Hematopoietic multipotent progenitor cell treated with erythropoietin and hydrocortisone succinate and interleukin-3 and kit ligand, for 6 days (in vitro differentiated cells): Measurements from ENCODE around the gene CTBP2.
A peak's percentile ranks its signal among the peaks of the same experiment; 100 is the strongest.

Source experiments
- DNase-seq: peaks from one replicate; pipeline ENCODE4 v3.0.0-alpha.2; 2015

Gene CTBP2

DNA sequence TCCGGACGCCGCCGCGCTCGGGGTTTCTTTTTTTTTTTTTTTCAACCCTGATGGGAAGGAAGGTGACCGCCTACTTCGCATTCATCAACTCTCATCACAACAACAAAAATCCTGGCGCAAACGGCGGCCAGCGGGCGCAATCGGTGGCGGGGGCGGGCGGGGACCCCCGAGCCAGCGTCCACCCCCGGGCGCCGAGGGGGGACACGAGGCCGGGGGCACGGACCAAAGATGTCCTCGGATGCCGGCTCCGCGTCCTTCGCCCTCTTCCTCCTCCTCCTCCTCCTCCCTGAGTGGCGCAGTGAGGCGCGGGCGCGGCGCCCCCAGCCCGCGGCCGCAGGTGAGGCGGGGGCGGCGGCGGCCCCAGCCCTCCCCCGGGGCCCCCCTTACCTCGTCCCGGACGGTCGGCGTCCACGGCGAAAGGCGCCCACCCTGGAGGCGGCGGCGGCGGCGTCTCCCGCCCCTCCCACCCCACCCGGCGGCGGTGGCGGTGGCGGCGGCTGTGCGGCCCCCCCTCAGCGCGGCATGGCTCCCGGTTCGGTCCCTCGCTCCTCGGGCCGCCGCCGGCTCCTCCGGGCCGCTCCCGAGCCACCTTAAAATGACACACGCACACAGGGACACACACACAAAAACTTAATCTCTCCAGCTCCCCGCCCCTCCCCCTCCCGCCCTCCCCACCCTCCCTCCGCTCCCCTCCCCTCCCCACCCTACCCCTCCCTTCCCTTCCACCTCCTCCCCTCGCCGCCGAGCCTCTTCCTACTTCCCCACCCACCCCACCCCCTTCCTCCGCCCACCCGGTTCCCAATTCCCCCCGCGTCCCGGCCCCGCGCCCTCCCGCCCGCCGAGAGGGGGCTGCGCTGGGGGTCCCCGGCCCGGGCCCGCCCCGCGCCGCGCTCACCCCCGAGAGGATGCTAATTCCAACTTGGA, at the start of gene CTBP2:
Gene CTBP2, minus strand, starts transcription at position 632 of the 924 bp plus-strand sequence.
- peak; percentile 87 for DNase-seq

DNA sequence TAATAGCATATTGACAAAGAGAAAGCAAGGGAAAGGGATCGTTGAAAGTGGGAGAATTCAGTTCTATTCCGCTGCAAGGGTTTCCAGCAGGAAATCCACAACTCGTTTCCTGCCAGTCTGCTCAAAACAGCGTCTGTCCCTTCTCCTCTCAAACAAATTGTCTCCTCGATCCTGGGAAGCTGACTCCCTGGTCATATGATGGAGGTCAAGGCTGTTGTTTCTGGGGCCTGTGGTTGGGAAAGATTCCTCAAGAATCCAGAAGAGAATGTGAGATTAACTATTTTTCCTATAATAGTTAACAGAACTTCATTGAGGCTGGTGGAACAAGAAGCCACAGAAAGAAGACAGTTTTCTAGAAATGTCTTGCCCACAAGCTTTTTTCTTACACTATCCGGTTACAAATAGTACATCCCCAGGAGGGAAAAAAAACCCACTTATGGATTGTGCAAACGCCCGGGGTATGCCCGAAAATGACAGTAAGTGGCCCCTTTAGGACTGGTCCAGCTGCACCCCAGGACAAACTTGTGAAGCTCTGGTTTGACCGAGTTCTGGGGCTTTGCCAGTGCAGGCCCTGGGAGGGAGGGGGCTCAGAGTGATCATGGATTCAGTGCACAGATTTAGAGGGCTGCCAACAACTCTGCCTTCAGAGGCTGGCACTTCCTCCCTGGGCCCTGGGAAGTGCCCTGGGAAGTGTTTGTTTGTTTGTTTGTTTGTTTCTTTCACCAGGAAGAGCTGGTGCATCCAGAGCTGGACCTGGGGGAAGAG, 49.4 kb upstream of the CTBP2 start:
- DNase-seq: no peak

DNA sequence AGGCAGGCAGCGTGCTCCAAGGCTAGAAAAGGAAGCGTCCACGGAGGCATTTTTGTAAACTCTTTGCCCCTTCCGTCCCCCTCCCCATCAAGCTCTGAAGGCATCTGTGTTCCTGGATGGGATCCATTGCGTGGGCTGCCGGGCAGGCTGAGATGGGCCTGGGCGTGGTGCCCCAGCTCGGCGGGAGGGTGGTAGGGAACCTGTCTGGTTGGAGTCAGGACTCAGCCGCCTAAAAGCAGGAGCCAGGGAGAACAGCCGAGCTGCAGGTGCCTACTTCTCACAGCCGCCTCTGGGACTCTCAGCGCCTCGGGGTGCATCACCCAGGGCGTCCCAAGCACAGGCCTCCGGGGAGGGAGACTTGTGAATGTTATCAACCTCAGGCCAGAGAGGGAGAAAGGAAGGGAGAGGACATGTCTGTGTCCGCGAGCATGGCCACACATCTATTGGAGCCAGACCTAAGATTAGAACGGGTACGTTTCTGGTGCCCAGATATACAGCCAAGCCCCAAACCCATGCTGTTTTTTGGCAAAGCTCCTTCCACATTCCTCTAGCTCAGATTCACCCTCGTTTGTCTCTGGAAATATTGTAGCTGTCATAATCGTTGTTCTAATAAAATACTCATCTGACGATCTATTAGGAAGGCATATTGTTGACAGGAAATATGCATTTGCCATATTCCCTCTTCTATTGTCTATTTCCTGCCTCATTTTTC, 48.6 kb upstream of the CTBP2 start:
- DNase-seq: no peak

DNA sequence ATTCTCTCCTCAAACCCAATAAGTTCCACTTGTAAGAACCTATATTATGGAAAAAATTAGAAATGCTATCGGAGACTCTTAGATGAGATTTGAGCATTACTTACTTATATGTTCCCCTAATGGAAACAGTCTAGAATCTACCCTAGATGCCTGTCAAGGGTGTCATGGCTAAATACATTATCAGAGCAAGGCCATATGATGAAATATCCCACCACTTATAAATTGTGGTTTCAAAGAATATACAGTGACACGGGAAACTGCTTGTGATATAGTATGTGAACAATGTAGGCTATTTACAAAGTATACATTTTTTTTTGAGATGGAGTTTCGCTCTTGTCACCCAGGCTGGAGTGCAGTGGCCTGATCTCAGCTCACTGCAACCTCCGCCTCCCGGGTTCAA, 46.3 kb upstream of the CTBP2 start:
- DNase-seq: no peak

DNA sequence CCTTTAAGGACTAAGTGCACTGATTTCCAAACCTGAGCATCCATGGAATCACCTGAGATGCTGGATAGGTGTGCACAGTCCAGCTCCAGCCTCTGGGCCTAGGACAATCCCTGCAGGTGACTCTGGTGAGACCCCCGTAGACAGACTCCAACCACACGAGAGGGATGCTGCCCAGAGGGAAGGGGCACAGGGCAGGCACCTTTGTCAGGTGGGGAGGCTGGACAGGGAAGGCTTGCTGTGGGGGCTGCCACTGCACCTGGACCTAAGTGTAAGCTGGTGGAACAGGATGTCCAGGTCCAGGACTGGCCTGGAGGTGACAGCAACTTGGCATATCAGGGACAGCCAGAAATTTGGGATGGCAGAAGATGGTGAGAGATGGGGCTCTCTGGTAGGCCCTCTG, 45.1 kb upstream of the CTBP2 start:
- no peak for DNase-seq

DNA sequence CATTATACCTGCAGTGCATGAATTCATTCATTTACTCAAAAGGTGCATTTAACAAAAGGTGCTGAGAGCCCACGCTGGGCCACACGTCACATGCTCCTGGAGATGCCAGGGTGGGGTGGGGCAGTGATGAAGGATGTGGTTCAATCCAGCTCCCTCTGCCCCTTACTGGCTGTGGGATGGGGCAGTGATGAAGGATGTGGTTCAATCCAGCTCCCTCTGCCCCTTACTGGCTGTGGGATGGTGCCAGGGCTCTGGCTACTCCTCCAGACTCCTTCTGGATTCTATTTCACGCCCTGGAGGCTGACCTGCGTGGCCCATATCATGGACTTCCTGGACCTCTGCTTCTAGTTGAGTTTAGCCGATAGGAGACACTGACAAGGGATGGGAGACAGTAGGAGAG, 44.0 kb upstream of the CTBP2 start:
- DNase-seq: no peak

DNA sequence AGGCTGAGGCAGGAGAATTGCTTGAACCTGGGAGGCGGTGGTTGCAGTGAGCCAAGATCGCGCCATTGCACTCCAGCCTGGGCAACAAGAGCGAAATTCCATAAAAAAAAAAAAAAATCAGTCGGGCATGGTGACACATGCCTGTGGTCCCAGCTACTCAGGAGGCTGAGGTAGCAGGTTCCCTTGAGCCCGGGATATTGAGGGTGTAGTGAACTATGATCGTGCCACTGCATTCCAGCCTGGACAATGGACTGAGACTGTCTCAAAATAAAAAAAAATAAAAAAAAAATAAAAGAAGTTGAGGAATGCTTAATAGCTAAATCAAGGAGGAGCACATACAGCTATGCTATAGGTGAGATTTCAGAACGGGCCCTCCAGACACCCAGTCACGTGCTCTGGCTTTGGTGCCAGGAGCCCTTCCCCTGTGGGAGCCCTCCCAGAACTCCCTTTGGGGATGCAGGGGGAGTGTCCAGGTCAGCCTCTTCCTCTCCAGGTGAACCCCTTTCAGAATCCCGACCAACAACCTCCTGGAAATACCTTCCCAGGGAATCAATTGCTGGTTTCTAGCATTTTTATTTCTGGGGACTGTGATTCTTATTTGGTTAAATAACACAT, 42.9 kb upstream of the CTBP2 start:
- DNase-seq: no peak

DNA sequence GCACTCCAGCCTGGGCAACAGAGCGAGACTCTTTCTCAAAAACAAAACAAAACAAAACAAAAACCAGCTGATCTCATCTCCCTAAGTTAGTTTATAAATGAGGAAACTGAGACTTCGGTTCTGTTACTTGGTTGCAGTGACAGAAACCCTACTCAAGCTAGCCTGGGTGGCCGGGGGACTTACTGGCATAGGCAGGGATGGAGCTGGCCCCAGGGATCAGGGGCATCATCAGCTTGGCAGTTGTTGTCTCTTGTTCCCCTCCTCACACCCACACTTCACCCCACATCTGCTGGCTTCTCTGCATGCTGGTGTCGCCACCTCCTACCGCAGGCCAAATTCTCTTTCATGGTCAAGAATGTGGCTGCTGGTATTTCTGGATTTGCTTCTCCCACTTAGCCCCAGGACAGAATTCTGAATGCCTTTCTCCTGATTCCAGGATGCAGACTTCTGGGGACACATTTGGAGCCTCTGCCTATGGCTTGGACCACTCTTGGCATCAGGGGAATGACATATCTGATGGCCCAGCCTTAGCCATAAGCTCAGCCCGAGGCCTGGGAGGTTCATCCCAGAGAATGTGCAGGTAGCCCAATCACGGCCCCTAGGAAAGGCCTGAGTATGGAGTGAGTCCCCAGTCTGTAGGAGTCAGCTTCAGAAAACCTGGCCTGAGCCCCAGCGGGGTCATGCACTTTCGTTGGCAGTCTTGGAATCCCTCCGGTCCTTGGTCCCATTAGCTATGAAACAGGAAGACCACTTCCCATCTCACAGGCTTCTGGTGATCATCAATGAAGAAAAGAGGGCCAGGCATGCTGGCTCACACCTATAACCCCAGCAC, 41.6 kb upstream of the CTBP2 start:
- no peak for DNase-seq

DNA sequence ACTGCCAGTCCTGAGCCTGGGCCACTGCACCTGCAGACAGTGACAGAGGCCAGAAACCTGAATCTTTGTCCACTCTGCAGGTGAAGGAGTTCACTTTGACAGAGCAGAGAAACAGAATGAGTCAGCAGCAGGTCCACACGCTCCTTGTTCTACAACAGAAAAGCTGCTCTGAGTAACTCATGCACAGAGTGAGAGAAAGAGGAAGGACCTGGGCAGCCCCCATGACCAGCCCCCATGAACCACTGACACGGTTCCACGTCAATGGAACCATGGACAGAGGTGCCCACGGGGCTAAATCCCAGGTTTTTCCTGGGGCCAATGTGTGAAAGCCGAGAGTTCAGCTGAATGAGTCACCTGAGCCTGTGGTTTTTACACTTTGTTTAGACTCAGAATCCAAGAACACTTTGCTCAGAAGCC, 40.8 kb upstream of the CTBP2 start:
- peak; percentile 5 for DNase-seq

DNA sequence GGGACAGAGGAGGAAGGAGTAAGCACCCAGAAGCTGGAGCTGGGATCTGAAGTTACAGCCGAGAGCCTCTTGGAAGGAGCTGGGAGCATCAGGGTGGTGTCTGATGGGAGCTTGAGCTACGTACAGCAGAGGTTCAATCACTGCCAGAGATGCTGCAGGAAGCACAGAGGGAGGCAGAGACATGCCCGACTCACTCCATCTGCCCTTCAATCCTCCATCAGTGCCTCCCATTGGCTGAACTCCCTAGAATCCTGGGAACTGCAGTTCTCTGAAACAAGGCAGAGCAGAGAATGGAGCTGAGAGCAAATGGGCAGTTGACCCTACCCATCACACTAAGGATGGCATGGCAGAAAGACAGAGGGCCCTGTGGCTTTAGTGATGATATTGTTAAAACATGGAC, 40.0 kb upstream of the CTBP2 start:
- DNase-seq: no peak

DNA sequence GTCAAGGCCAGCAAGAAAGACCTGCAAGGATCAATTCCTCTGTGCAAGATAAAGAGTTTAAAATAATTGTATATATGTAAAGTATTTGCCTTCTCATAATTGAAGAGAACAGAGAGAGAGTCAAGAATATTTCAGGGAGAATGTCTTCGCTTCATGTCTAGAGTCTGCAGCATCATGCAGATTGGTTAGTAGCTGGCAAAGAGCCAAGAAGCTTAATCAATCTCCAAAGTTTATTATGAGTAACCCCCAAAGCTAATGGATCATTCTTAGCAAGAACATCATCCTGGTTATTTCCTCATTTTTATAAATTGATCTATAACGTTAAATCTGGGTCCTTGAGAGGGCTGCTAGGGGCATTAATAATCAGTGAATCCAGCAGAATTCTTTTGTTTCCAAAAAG, 38.9 kb upstream of the CTBP2 start:
- DNase-seq: peak; percentile 12

DNA sequence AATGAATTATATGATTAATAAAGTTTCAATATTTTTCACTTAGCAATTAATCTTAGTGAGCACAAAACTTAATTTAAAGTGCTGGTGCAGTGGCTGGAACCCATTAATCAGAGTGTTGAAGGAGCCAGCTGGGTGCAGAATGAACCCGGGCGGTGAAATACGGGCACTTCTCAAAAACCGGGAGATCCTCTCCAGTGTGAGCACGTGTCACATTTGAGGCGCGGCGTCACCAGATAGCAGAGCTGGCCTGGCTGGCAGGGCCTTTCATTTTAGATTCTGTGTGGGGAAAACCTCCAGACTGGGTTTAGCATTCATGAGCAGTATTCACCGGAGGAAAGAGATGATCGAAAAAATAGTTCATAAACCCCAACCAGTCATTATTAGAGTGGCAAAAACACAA, 34.5 kb upstream of the CTBP2 start:
- DNase-seq: no peak

DNA sequence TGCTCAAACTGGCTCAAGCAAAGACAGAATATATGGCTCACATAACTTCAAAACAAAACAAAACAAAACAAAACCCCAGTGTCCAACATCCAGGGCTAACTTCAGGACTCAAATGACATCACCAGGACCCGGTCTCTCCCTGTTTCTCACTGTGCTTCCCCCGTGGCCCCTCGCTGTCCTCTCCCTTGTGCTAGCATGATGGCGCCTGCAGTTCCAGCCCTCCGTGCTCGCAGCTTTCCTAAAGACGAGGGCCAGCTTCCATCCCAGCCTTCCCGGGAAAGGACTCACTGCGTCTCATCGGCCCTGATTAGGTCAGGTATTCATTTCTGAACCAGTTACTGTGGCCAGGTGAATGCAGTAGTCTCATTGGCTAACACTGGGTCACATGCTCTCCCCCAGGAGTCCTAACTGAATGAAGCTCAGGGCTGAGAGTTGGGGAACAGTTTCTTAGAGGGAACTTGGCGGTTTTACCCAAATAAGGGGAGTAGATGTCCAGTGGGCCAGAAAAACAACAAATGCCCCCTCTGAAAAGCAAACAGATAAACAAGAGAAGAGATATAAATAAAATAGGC, 33.0 kb upstream of the CTBP2 start:
- no peak for DNase-seq

DNA sequence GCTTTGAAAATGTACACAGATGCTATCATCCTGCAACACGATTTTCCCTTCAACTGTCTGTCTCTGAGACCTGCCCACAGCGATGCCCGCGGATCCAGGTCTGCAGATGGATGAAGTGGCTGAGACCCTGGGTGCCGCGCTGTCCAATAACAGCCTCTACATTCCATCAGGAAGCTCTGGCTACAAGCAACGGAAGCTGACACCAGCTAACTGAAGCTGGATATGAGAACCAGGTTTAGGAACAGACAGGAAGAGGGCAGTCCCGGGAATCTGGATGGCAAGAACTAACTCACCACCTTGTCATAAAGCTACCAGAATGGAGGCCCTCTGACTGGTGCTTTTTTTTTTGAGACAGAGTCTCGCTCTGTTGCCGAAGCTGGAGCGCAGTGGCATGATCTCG, 32.3 kb upstream of the CTBP2 start:
- DNase-seq: no peak

DNA sequence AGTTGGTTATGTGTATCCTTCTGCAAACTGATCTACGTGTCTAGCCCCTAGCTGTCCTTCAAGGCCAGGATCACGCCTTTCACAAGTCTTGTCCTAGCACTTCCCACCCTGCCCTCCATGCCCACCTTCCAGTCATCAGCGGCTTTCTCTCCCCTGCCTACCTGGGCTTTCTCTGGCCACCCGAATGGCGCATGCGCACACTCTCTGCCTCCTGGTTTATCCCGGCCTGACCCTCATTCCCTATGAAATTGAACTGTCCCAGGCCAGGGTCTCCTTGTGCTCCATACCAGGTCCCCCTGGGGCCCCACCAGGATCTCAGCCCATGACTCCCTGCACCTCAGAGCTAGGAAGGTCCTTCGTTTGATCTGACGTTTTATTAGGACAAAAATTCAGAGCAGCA, 31.6 kb upstream of the CTBP2 start:
- DNase-seq: no peak

DNA sequence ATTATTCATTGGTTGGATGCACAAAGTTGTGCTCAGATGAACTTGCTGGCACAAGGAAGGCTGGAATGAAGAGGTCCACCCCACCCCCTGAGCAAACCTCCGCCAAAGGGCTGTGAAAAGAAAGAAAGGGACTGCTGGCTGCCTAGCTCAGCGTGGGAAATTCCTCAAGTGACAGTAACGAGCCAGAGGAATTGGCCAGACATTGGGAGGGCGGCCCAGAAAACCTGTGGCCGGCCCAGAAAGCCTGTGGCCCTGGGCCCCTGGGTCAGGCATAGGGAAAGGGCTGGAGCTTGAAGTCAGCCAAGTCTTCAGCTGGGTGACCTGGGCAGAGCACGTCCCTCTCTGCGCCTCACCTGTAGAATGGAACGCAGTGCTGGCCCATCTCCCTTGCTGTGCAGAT, 30.6 kb upstream of the CTBP2 start:
- no peak for DNase-seq

DNA sequence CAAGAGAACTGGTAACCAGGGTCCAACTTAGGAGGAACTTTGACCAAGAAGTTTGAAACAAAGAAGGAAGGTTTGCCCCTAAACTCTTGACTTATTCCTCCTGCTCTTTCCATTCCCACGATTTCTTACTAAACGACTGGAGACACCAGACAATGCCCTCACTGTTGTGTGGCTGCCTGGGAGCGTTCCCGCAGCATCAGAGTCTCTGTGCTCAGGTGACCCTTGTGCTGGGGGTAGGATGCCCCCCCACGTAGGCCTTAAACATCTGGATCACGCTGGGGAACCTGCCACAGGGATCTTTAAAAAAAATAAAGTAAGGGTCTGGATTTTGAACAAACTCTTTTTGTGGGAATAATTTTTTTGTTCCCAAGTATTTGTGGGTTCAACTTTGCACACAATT, 30.1 kb upstream of the CTBP2 start:
- DNase-seq: no peak

DNA sequence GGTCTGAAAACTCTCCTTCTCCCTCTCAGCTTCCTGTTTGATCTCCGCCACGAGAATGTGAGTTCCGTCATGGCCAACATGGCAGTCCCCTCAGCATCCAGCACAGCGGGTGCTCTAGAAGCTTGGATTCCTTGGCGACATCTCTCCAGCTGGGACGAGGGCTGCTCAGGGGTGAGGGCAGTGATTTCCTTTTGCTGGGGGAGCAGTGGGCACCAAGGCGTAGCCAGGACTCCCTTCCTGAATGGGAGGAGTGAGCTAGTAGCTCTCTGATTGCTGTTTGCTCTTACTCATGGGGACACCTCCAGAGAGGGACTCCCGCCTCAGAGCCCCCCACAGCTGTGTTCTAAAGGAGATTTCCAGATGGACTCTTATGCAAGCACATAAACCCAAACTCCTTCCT, 28.8 kb upstream of the CTBP2 start:
- no peak for DNase-seq

DNA sequence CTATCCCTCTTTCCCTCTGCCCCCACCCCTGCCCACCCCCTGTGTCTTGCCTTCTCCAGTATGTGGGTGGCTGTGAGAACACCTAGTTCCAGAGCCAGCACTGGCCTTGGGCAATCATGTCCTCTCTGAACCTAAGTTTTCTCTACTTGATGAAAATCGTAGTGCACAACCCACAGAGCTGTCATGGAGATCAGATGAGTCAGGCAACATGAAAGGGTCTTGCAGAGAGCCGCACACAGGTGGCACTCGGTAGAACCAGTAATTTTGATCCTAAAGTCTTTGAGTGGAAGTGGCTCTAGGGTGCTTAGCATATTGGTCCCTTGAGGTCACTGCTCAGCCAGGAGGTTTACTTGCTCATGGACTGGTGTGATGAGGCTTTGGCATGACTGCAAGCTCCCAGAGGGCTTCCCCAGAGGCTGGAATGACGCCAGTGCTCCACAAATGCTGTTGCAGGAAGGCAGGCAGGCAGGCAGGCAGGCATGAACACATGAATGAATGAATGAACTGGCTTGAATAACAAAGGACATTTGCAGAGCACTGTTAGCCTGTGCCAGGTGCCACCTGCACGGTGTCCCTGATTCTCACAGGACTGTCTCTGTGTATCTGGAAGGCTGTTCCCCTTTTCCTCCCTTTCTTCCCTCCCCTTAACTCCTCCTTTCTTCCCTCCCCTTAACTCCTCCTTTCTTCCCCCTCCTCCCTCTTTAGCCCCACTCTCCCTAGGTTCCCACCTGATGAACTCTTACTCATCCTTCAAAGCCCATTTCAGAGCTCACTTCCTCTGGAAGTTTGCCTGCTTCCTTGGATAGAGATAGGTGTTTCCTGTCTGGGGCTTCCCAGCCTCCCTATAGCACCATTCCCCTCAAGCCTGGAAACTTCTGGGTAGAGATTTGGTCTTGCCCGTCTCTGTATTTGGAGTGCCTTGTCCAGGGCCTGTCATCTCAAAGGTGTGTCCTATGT, 27.2 kb upstream of the CTBP2 start:
- no peak for DNase-seq

DNA sequence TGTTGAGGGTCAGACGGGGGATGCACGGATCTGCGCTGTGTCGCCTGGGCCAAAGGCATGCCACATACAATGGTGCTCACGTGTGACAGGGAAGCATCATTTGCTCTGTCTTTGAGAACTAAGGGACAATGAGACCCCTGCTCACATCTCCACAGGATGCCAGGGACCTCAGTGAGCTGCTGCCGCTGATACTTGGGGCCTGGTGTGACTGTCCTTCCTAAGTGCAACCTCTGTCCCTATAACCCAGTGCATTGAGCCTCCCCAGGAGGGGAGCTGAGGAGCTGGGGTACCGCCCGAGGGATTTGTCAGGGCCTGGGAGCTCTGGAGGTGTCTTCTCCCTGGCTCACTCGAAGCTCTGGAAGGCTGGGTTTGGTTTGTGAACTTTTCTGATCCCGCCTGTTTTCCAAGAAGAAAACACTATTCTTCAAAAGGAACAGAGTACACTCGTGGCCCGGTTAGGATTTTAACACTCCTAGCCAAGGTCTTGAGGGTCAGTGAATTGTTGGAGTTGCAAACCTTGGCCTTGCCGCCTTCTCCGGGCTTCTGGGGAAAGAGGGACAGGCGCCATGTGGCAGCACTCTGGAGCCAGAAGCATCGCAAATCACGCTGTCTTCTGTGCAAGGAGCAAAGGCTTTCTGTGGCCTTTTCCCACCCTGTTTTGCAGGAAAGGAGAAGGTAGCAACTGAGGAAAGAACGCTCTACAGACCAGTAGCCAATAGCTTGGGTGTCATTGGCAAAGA, 26.2 kb upstream of the CTBP2 start:
- DNase-seq: no peak
